ENCODE data around the gene ALDH16A1. TPM values are rescaled to one million over a fixed set of nuclear protein-coding genes. Genes with fewer than 3 reads are reported as not detected.

ALDH16A1 gene
- total RNA-seq, 1 experiment from 2014 or later = 34.2 TPM

GRCh38 chr19:49475995-49476880 lies 23.2 kb downstream of the ALDH16A1 start:
- peak overlapping the region; percentile 45 for H3K4me3 Mint-ChIP-seq (ENCODE audit: unreplicated experiment)
- no peaks in the 10 kb centered on the region for H3K9me3 Mint-ChIP-seq (ENCODE audit: unreplicated experiment)
- peaks cover 2% of the 10 kb centered on the region for H3K36me3 Mint-ChIP-seq (ENCODE audit: insufficient read depth, unreplicated experiment)
- BruUV-seq (replicated peaks) = no TSS peak
- no peak for DNase-seq (ENCODE audit: unreplicated experiment)
- ChIA-PET POLR2A (no interaction called here), CTCF (interaction anchor here (0.6 to 1.2 kb wide), 4 partner anchors 10 to 521 kb away, joined by 3 to 7 read pairs (median 3); no protein-coding TSS in a partner anchor)
- no peak overlapping the region for H3K27ac Mint-ChIP-seq (ENCODE audit: low read depth, unreplicated experiment)
- H3K27me3 Mint-ChIP-seq (ENCODE audit: insufficient read depth, unreplicated experiment) = peaks cover 13% of the 10 kb centered on the region
- TF ChIP-seq CTCF (IDR thresholded peaks at IDR 0.05; ENCODE audit: unreplicated experiment) = peak; percentile 50
- intact Hi-C loops (cut with micrococcal nuclease) = no loop called here
- no peaks in the 10 kb centered on the region for H3K4me1 Mint-ChIP-seq (ENCODE audit: insufficient read depth, unreplicated experiment)

GRCh38 chr19:49479975-49480628 lies 27.1 kb downstream of the ALDH16A1 start:
- Mint-ChIP-seq H3K4me3 (ENCODE audit: unreplicated experiment) (no peak overlapping the region), H3K36me3 (ENCODE audit: insufficient read depth, unreplicated experiment) (no peaks in the 10 kb centered on the region), H3K9me3 (ENCODE audit: unreplicated experiment) (no peaks in the 10 kb centered on the region), H3K27me3 (ENCODE audit: insufficient read depth, unreplicated experiment) (peaks cover 8% of the 10 kb centered on the region), H3K27ac (ENCODE audit: low read depth, unreplicated experiment) (no peak overlapping the region), H3K4me1 (ENCODE audit: insufficient read depth, unreplicated experiment) (no peaks in the 10 kb centered on the region)
- DNase-seq (ENCODE audit: unreplicated experiment) = no peak
- POLR2A ChIA-PET = no interaction called here
- CTCF ChIA-PET = no interaction called here
- no peak for TF ChIP-seq CTCF (IDR thresholded peaks at IDR 0.05; ENCODE audit: unreplicated experiment)
- intact Hi-C loops (cut with micrococcal nuclease) = no loop called here
- no TSS peak for BruUV-seq (replicated peaks)

- Mint-ChIP-seq H3K27ac (ENCODE audit: low read depth, unreplicated experiment) (no peak overlapping the region), H3K27me3 (ENCODE audit: insufficient read depth, unreplicated experiment) (no peaks in the 10 kb centered on the region), H3K9me3 (ENCODE audit: unreplicated experiment) (no peaks in the 10 kb centered on the region), H3K36me3 (ENCODE audit: insufficient read depth, unreplicated experiment) (no peaks in the 10 kb centered on the region), H3K4me1 (ENCODE audit: insufficient read depth, unreplicated experiment) (no peaks in the 10 kb centered on the region), H3K4me3 (ENCODE audit: unreplicated experiment) (no peak overlapping the region)
- BruUV-seq (replicated peaks) = no TSS peak
- TF ChIP-seq CTCF (IDR thresholded peaks at IDR 0.05; ENCODE audit: unreplicated experiment) = no peak
- POLR2A ChIA-PET = interaction anchor here (0.6 kb wide), 1 partner anchor 10 kb away, joined by 3 read pairs; no protein-coding TSS in a partner anchor
- CTCF ChIA-PET = interaction anchor here (0.8 to 1.4 kb wide), 3 partner anchors 8 to 218 kb away, joined by 3 to 5 read pairs (median 3); no protein-coding TSS in a partner anchor
- DNase-seq (ENCODE audit: unreplicated experiment) = no peak
- intact Hi-C loops (cut with micrococcal nuclease) = no loop called here
Observed at GRCh38 chr19:49481020-49481683, 28.1 kb downstream of the ALDH16A1 start.
